Neuronal stem cell (in vitro differentiated cells): ENCODE data around the gene STOML2.

Source experiments
- DNase-seq: peaks from one replicate; pipeline ENCODE4 v3.0.0-alpha.2; 2013; ENCODE audit warnings: low spot score
- H2AFZ ChIP-seq: one replicate; pipeline ENCODE4 v1.6.1; 2013; ENCODE audit warnings: mild to moderate bottlenecking, low read length, inconsistent platforms
- H2AK5ac ChIP-seq: 2 replicates; pipeline ENCODE4 v1.6.1; 2013; ENCODE audit warnings: low read depth, mild to moderate bottlenecking, inconsistent platforms, low read length, moderate library complexity, mixed read lengths
- H2BK120ac ChIP-seq: 2 replicates; pipeline ENCODE4 v1.6.1; 2013; ENCODE audit warnings: low read depth, mild to moderate bottlenecking, inconsistent platforms, low read length, moderate library complexity, mixed read lengths
- H2BK12ac ChIP-seq: one replicate; pipeline ENCODE4 v1.6.1; 2013; ENCODE audit warnings: low read length, inconsistent platforms
- H2BK15ac ChIP-seq: 2 replicates; pipeline ENCODE4 v1.6.1; 2013; ENCODE audit warnings: mild to moderate bottlenecking, low read length, inconsistent platforms, mixed read lengths
- H2BK5ac ChIP-seq: one replicate; pipeline ENCODE4 v1.6.1; 2013; ENCODE audit warnings: inconsistent platforms, mild to moderate bottlenecking, low read length, moderate library complexity
- H3K14ac ChIP-seq: one replicate; pipeline ENCODE4 v1.6.1; 2013; ENCODE audit warnings: low read length, inconsistent platforms
- H3K18ac ChIP-seq: 2 replicates; pipeline ENCODE4 v1.6.1; 2013; ENCODE audit warnings: low read length, inconsistent platforms
- H3K23ac ChIP-seq: 2 replicates; pipeline ENCODE4 v1.6.1; 2013; ENCODE audit warnings: low read depth, mild to moderate bottlenecking, mixed read lengths, low read length, inconsistent platforms; ENCODE audit not compliant: poor library complexity
- H3K27ac ChIP-seq: replicated peaks from 3 replicates; pipeline ENCODE4 v1.5.1; 2013; ENCODE audit warnings: low read length, inconsistent platforms
- H3K27me3 ChIP-seq, 3 experiments: 2 replicates each; pipeline ENCODE4 v1.6.1; 2013; ENCODE audit warnings: low read length in 3 of 3, mild to moderate bottlenecking in 2 of 3, inconsistent platforms in 1 of 3, low read depth in 1 of 3, mixed read lengths in 1 of 3, moderate library complexity in 1 of 3; ENCODE audit not compliant: control insufficient read depth in 3 of 3, insufficient read depth in 3 of 3
- H3K36me3 ChIP-seq, 2 donors: replicated peaks in 1 of 2; 2 replicates each; pipeline ENCODE4 v1.6.1; 2013; ENCODE audit warnings: low read length in 2 of 2; ENCODE audit not compliant: control insufficient read depth in 2 of 2, insufficient read depth in 2 of 2
- H3K4ac ChIP-seq: 2 replicates; pipeline ENCODE4 v1.6.1; 2013; ENCODE audit warnings: inconsistent platforms, mild to moderate bottlenecking, low read length, moderate library complexity
- H3K4me1 ChIP-seq, 2 donors: 1 replicate in 1 of 2; 2 replicates in 1 of 2; pipeline ENCODE4 v1.6.1; 2013; ENCODE audit warnings: low read length in 2 of 2, low read depth in 1 of 2; ENCODE audit not compliant: control insufficient read depth in 2 of 2, insufficient read depth in 1 of 2
- H3K4me2 ChIP-seq: one replicate; pipeline ENCODE4 v1.6.1; 2013; ENCODE audit warnings: mild to moderate bottlenecking, low read length, inconsistent platforms; ENCODE audit not compliant: insufficient read depth, poor library complexity, severe bottlenecking
- H3K4me3 ChIP-seq, 2 donors: 2 replicates each; pipeline ENCODE4 v1.5.1; 2013; ENCODE audit warnings: low read length in 2 of 2, mild to moderate bottlenecking in 2 of 2, inconsistent platforms in 1 of 2, moderate library complexity in 1 of 2
- H3K79me1 ChIP-seq: one replicate; pipeline ENCODE4 v1.6.1; 2013; ENCODE audit warnings: low read depth, mild to moderate bottlenecking, inconsistent platforms, low read length, moderate library complexity
- H3K9ac ChIP-seq: one replicate; pipeline ENCODE4 v1.6.1; 2013; ENCODE audit warnings: mild to moderate bottlenecking, low read depth, low read length, inconsistent platforms; ENCODE audit not compliant: poor library complexity
- H3K9me3 ChIP-seq, 2 donors: replicated peaks in 1 of 2; 2 replicates each; pipeline versions ENCODE3 to v1.6.1; 2013; ENCODE audit warnings: low read length in 2 of 2, mild to moderate bottlenecking in 2 of 2, inconsistent platforms in 1 of 2, low read depth in 1 of 2, mixed read lengths in 1 of 2, moderate library complexity in 1 of 2; ENCODE audit not compliant: control insufficient read depth in 2 of 2, insufficient read depth in 1 of 2
- H4K8ac ChIP-seq: one replicate; pipeline ENCODE4 v1.6.1; 2013; ENCODE audit warnings: low read depth, mild to moderate bottlenecking, inconsistent platforms, low read length, moderate library complexity
- H4K91ac ChIP-seq: one replicate; pipeline ENCODE4 v1.6.1; 2013; ENCODE audit warnings: low read length, low read depth, mild to moderate bottlenecking, inconsistent platforms; ENCODE audit not compliant: poor library complexity
- WGBS, 2 donors: extraction: QIAGEN DNeasy Blood & Tissue Kit; methylation state at CpG; one replicate each; pipeline ENCODE4 v1.1.7; 2013; ENCODE audit warnings: missing lambda C conversion rate in 2 of 2, mixed read lengths in 1 of 2; ENCODE audit not compliant: insufficient read length in 2 of 2, insufficient replicate concordance in 1 of 2; ENCODE audit errors: extremely low coverage in 2 of 2; 5-methylcytosine and 5-hydroxymethylcytosine counted together

STOML2 gene

GRCh38 chr9:35136866-35137265, 33.9 kb upstream of the STOML2 start:
- Histone ChIP-seq H3K4me2 (no peak overlapping the region), H3K14ac (no peak overlapping the region), H3K36me3 (no peaks in the 10 kb centered on the region), H3K27ac (no peak overlapping the region), H3K27me3 (no peaks in the 10 kb centered on the region), H2BK12ac (no peak overlapping the region), H3K4me3 (no peak overlapping the region), H3K18ac (no peak overlapping the region), H2BK120ac (no peak overlapping the region), H3K4ac (no peak overlapping the region), H3K79me1 (peaks cover 1% of the 10 kb centered on the region), H2AFZ (peak overlapping the region; percentile 59), H3K4me1 (no peaks in the 10 kb centered on the region), H2BK15ac (no peak overlapping the region), H3K23ac (no peak overlapping the region), H3K9me3 (peaks cover 7 to 19% of the 10 kb centered on the region in 2 donors), H4K91ac (no peak overlapping the region), H2BK5ac (no peak overlapping the region), H4K8ac (no peak overlapping the region), H3K9ac (no peak overlapping the region), H2AK5ac (no peak overlapping the region)
- WGBS, 2 donors = no CpG with 5 or more reads among the region's 8 CpGs
- no peak for DNase-seq

GRCh38 chr9:35135988-35136387, 33.1 kb upstream of the STOML2 start:
- Histone ChIP-seq H2BK15ac (no peak overlapping the region), H3K9ac (no peak overlapping the region), H3K27ac (no peak overlapping the region), H3K23ac (no peak overlapping the region), H3K79me1 (peaks cover 1% of the 10 kb centered on the region), H2BK12ac (no peak overlapping the region), H3K4me2 (no peak overlapping the region), H3K4me1 (no peaks in the 10 kb centered on the region), H2AK5ac (no peak overlapping the region), H3K36me3 (no peaks in the 10 kb centered on the region), H3K14ac (no peak overlapping the region), H4K8ac (no peak overlapping the region), H4K91ac (no peak overlapping the region), H2BK5ac (no peak overlapping the region), H3K9me3 (peaks cover 0 to 10% of the 10 kb centered on the region in 2 donors), H3K4ac (no peak overlapping the region), H2BK120ac (no peak overlapping the region), H2AFZ (no peak overlapping the region), H3K27me3 (no peaks in the 10 kb centered on the region), H3K18ac (no peak overlapping the region), H3K4me3 (no peak overlapping the region)
- no peak for DNase-seq
- WGBS, 2 donors = no CpG with 5 or more reads among the region's 7 CpGs

GRCh38 chr9:35134920-35135319, 32.0 kb upstream of the STOML2 start:
- Histone ChIP-seq H4K91ac (no peak overlapping the region), H3K4me3 (no peak overlapping the region), H2BK12ac (no peak overlapping the region), H3K14ac (no peak overlapping the region), H2AFZ (no peak overlapping the region), H4K8ac (no peak overlapping the region), H2AK5ac (no peak overlapping the region), H3K27me3 (no peaks in the 10 kb centered on the region), H2BK5ac (no peak overlapping the region), H3K4me1 (no peaks in the 10 kb centered on the region), H3K36me3 (no peaks in the 10 kb centered on the region), H3K9ac (no peak overlapping the region), H3K23ac (no peak overlapping the region), H2BK120ac (no peak overlapping the region), H3K9me3 (peaks cover 0 to 7% of the 10 kb centered on the region in 2 donors), H3K4me2 (no peak overlapping the region), H2BK15ac (no peak overlapping the region), H3K4ac (no peak overlapping the region), H3K18ac (no peak overlapping the region), H3K79me1 (peaks cover 1% of the 10 kb centered on the region), H3K27ac (no peak overlapping the region)
- no CpG with 5 or more reads among the region's 6 CpGs for WGBS, 2 donors
- no peak for DNase-seq

GRCh38 chr9:35116898-35117551, 14.1 kb upstream of the STOML2 start:
- H2BK12ac ChIP-seq = no peak overlapping the region
- H3K27me3 ChIP-seq = peaks cover 0 to 3% (median 0%) of the 10 kb centered on the region in 3 experiments
- no peak overlapping the region for H3K4ac ChIP-seq
- no CpG with 5 or more reads among the region's 30 CpGs for WGBS, 2 donors
- no peak overlapping the region for H3K18ac ChIP-seq
- no peak overlapping the region for H3K23ac ChIP-seq
- H2BK5ac ChIP-seq = no peak overlapping the region
- no peak overlapping the region for H3K27ac ChIP-seq
- no peak overlapping the region for H2AK5ac ChIP-seq
- no peak overlapping the region for H4K91ac ChIP-seq
- no peak overlapping the region for H4K8ac ChIP-seq
- peaks cover 3% of the 10 kb centered on the region for H3K79me1 ChIP-seq
- peak overlapping the region; percentile 81 for H2AFZ ChIP-seq
- no peak overlapping the region for H2BK120ac ChIP-seq
- H3K14ac ChIP-seq = no peak overlapping the region
- peak overlapping the region; percentile 92 for H3K4me2 ChIP-seq
- H2BK15ac ChIP-seq = no peak overlapping the region
- DNase-seq = peak; percentile 91
- H3K9ac ChIP-seq = no peak overlapping the region
- peak overlapping the region in 1 of 2 donors; percentile 42 for H3K4me3 ChIP-seq
- H3K4me1 ChIP-seq = peaks cover 18 to 19% of the 10 kb centered on the region in 2 donors
- no peaks in the 10 kb centered on the region for H3K36me3 ChIP-seq
- no peaks in the 10 kb centered on the region for H3K9me3 ChIP-seq
